Activated CD8-positive, alpha-beta memory T cell treated with anti-CD3 and anti-CD28 coated beads for 48 hours (primary cell): ENCODE measurements around the gene RGS14.
"Not testable (repeated sequence)": the region's sequence is repeated elsewhere in the genome, so short reads cannot be mapped to it uniquely, and the experiment has no call there.

Source experiments
- DNase-seq, 3 experiments: peaks; one replicate each; pipeline ENCODE4 v3.0.0-alpha.2; 2020; ENCODE audit warnings: low read depth in 2 of 3, low spot score in 2 of 3

RGS14 gene

DNA sequence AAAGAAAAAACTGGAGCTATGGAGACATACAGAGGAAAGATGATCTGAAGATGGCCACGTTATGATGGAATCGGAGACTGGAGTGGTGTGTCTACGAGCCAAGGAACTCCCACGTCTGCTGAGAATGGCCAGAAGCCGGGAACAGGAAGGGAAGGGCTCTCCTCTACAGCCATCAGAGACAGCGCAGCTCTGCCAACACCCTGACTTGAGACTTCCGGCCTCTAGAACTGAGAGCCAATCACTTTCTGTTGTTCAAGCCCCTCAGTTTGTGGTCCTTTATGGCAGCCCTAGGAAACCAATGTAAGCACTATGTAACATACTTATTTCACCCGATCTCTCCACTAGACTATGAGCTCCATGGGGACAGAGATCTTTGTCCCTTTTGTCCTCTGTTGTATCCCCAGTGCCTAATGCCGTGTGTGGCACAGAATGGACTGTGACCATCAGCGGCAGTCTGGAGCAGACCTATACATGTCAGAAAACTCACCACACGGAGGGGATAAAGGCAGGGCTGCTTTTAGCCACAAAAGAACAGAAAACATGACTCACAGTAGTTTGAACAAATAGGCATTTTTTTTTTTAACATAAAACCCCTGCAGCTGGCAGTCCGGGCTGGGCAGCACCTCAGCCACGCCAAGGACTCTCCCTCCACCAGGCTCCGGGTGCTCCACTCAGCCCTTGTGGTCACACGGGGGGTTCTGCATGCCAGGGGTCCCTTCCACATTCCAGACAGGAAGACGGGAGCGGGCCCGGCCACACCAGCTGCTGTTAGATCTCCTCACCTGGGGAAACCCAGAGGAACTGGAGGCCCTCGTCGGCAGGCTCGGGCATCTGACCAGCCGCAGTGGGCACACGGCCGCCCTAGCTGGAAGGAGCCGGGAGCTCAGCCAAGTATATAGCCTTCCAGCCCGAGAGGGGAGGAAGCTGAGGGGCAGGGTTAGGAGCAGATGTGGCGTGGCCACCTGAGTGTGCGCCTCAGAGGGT is 29.9 kb upstream of the RGS14 start:
- DNase-seq: no peak

GRCh38 chr5:177328545-177329231 is 29.0 kb upstream of the RGS14 start:
- DNase-seq: no peak

DNA sequence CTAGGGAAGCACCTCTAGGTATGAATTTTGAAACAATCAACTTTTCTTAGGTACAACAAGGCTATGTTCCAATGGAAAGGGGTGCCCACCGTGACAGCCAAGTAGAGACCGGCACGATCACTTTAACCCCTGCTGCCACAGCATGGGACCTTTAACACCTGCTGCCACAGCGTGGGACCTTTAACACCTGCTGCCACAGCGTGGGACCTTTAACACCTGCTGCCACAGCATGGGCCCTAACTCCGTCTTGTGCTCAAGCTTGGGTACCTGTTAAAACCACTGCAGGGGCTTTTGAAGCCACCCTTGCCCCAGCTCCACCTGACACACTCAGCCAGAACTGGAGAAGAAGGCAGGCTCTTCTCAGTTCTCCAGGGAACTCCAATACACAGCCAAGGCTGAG is 27.8 kb upstream of the RGS14 start:
- DNase-seq: no peak

GRCh38 chr5:177330991-177331842 is 26.5 kb upstream of the RGS14 start:
- no peak for DNase-seq

- DNase-seq: no peak
Measured at GRCh38 chr5:177332031-177332895, 25.5 kb upstream of the RGS14 start.

DNA sequence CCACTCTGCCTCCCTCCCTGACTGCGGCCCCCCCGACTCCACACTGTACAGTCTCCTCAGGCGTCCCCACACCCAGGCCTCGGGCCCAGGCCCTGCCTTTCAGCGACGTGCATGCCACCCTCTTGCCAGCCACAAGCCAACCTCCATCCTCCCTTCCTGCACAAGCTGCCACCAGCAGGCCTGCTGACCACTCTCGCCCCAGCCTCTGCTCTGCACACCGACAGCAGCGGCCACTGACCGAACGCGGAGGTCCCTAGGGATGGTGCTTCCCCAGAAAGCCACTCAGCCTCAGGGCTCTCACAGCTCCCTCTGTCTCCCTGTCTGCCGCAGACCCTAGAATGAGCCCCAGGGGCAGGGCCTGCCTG is 24.8 kb upstream of the RGS14 start:
- DNase-seq: no peak

- DNase-seq: no peak
Measured at GRCh38 chr5:177333420-177334154, 24.1 kb upstream of the RGS14 start.

- no peak for DNase-seq
Measured at GRCh38 chr5:177334155-177334551, 23.6 kb upstream of the RGS14 start.

DNA sequence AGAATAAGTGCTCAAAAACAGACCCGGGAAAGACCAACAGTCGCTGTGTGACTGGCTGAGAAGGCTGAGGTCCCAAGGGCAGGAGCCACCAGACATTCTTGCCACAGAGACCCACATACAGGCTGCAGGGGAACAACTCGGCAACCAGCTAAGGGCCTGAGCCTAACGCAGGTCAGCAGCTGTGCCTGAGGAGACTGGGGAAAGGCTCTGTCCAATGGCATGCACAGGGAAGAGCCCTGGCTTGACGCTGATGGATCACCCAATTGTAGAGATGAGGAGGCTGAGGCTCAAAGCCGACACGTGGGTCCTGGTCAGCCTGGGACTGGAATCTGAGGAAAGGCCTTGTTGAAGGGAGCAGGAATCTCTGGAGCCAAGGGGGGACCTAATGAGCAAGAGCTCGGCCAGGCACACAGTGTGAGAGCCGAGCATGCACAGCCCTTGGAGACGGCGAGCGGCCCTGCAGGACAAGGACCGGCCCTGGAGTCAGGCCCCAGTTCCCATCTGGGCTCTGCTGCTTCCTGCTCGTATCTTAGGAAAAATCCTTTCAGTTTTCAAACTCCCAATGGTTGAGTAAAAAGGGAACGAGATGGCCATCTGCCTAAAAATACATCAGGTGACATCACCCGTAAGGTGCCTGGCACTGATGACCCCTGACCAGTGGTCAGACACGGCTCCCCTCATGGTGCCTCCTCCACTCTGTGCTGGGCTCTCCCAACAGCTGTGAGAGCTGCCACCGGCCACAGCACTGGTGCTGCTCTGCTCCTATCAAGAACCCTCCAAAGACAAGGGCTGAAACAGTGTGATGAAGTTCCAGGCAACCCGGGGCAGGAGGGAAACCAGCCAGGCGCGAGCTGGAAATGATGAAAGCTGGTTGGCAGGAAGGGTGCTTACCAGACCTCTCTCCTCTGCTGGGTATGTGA is 22.7 kb upstream of the RGS14 start:
- DNase-seq: no peak

GRCh38 chr5:177335701-177336065 is 22.0 kb upstream of the RGS14 start:
- DNase-seq: no peak

- DNase-seq: no peak
Measured at GRCh38 chr5:177336112-177336511, 21.6 kb upstream of the RGS14 start.

GRCh38 chr5:177336603-177337494 is 20.9 kb upstream of the RGS14 start:
- no peak for DNase-seq

GRCh38 chr5:177338251-177339106 is 19.2 kb upstream of the RGS14 start:
- DNase-seq: no peak

DNA sequence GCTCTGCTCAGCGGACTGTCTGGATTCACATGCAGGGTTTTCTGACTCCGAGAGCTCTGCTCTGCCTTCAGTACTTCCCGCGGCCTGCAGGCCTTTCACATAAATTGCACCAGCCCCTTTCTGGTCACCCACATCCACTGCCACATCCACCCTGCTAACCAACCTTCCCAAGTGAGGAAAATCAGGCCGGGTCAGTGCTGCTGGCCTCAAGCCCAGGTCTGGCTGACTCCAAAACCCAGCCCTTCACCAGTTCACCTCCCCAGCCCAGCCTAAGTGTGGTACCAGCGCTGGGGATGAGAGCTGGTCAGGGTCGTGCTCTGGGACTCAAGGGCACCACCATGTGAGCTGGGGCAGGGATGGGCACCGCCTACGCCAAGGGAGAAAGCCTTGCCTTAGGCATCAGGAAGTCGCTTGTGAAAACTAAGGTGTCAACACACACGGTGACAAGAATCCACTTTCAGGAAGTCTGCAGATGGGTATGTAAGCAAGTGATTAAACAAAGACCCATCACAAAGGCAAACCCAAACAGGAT is 18.6 kb upstream of the RGS14 start:
- DNase-seq: no peak

DNA sequence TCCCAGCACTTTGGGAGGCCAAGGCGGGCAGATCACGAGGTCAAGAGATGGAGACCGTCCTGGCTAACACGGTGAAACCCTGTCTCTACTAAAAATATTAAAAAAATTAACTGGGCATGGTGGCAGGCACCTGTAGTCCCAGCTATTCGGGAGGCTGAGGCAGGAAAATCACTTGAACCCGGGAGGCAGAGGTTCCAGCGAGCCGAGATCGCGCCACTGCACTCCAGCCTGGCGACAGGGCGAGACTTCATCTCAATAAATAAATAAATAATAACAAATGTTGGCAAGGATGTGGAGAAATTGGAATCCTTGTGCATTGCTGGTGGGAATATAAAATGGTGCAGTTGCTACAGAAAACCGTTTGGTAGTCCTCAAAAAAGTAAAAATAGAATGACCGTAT is 14.7 kb upstream of the RGS14 start:
- not testable (repeated sequence) for DNase-seq

DNA sequence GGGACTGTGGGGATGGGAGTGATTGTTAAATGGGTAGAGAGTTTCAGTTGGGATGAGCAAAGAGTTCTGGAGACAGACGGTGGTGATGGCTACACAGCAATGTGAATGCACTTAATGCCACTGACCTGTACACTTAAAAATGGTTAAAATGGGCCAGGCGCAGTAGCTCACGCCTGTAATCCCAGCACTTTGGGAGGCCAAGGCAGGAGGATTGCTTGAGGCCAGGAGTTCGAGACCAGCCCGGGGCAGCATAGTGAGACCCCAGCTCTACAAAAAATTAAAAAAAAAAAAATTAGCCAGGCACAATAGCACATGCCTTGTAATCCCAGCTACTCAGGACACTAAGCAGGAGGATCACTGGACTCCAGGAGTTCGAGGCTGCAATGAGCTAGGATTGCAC is 13.9 kb upstream of the RGS14 start:
- DNase-seq: no peak

- no peak for DNase-seq
Measured at GRCh38 chr5:177344891-177345290, 12.8 kb upstream of the RGS14 start.
